HepG2 (cell line): ENCODE data around the gene ZNF451. TPM values are rescaled to one million over a fixed set of nuclear protein-coding genes. Genes with fewer than 3 reads are reported as not detected.

Source experiments
- ATAC-seq: fragments of 200-7000 bp; cut with Tn5 transposase; 3 replicates; pipeline ENCODE4 v1.9.1; 2020; ENCODE audit warnings: mild to moderate bottlenecking, moderate library complexity
- BruUV-seq: library from RNA; stranded (reverse); fragments of 400-500 nt; replicated peaks from 2 replicates; lab custom pipeline; 2021; lab: Mats Ljungman, UMichigan
- CTCF ChIA-PET: fragments of 300-600 bp; formaldehyde crosslinking; extraction: SDS; loops from one replicate; lab custom pipeline; 2021; ENCODE audit warnings: low total read pairs, inconsistent platforms, low intra/inter-chr PET ratio; lab: Yijun Ruan, JAX
- POLR2A ChIA-PET: fragments of 350-600 bp; sonication (Branson Sonifier 250); formaldehyde crosslinking; loops from one replicate; lab custom pipeline; 2020; ENCODE audit warnings: antibody characterized with exemption, inconsistent platforms; lab: Yijun Ruan, JAX
- DNase-seq: peaks from one replicate; pipeline ENCODE4 v3.0.0-alpha.2; 2015; ENCODE audit warnings: low spot score
- FAIRE-seq: peaks from 3 replicates; lab custom pipeline; 2011; peaks lifted over from hg19 to GRCh38; lab: Jason Lieb, UNC
- H2AFZ ChIP-seq: one replicate; pipeline ENCODE4 v1.6.1; 2011; ENCODE audit warnings: low read length, inconsistent platforms
- H3K27ac ChIP-seq: fragments of 300-600 bp; 3 replicates; pipeline ENCODE4 v1.8.0; 2011; ENCODE audit warnings: mixed run types, mild to moderate bottlenecking, mixed read lengths, low read length, inconsistent platforms; ENCODE audit not compliant: insufficient read depth; ENCODE audit errors: extremely low read length
- H3K27me3 ChIP-seq, 2 experiments: fragments of 200-600 bp in 1 of 2; 2 replicates in 1 of 2; 3 replicates in 1 of 2; pipeline versions ENCODE4 v1.6.0 to v1.8.0; 2011; ENCODE audit warnings: low read length in 2 of 2, mild to moderate bottlenecking in 2 of 2, moderate library complexity in 2 of 2, inconsistent platforms in 1 of 2; ENCODE audit not compliant: insufficient read depth in 2 of 2, control insufficient read depth in 1 of 2
- H3K36me3 ChIP-seq, 2 experiments: fragments of 200-600 bp in 1 of 2; replicated peaks in 1 of 2; 2 replicates in 1 of 2; 3 replicates in 1 of 2; pipeline versions ENCODE4 v1.5.1 to v1.8.0; 2011; ENCODE audit warnings: low read length in 2 of 2, inconsistent platforms in 1 of 2; ENCODE audit not compliant: insufficient read depth in 2 of 2, control insufficient read depth in 1 of 2
- H3K4me1 ChIP-seq: 2 replicates; pipeline ENCODE4 v1.5.1; 2012; ENCODE audit warnings: low read length, inconsistent platforms; ENCODE audit not compliant: insufficient read depth
- H3K4me2 ChIP-seq: 2 replicates; pipeline ENCODE4 v1.6.0; 2011; ENCODE audit warnings: low read depth, low read length, inconsistent platforms
- H3K4me3 ChIP-seq, 3 experiments: fragments of 200-600 bp in 1 of 3; sonication (generic), shearing (Covaris generic) in 1 of 3; replicated peaks in 1 of 3; 2 replicates each; pipeline ENCODE4 v1.5.1; 2011 to 2016; ENCODE audit warnings: low read length in 3 of 3, inconsistent platforms in 2 of 3, low read depth in 2 of 3, mild to moderate bottlenecking in 2 of 3, control low read depth in 1 of 3, mixed read lengths in 1 of 3; ENCODE audit not compliant: insufficient read depth in 1 of 3
- H3K79me2 ChIP-seq: one replicate; pipeline ENCODE4 v1.6.1; 2011; ENCODE audit warnings: low read length, inconsistent platforms; ENCODE audit not compliant: insufficient read depth
- H3K9ac ChIP-seq: 2 replicates; pipeline ENCODE4 v1.6.0; 2011; ENCODE audit warnings: mild to moderate bottlenecking, low read depth, low read length, inconsistent platforms; ENCODE audit not compliant: insufficient read depth
- H3K9me3 ChIP-seq: 2 replicates; pipeline ENCODE4 v1.5.1; 2012; ENCODE audit warnings: mild to moderate bottlenecking, low read length
- H4K20me1 ChIP-seq: 2 replicates; pipeline ENCODE4 v1.6.0; 2011; ENCODE audit warnings: inconsistent platforms, mild to moderate bottlenecking, low read length, moderate library complexity; ENCODE audit not compliant: insufficient read depth
- HBP1 ChIP-seq: IDR thresholded peaks from 2 replicates; pipeline ENCODE4 v1.6.1; 2016; ENCODE audit warnings: low read depth, control low read depth
- KLF12 ChIP-seq: sonication (generic); formaldehyde crosslinking; IDR thresholded peaks from 2 replicates; pipeline ENCODE4 v1.4.0; 2020; ENCODE audit warnings: missing genetic modification reagents, borderline replicate concordance
- MZF1 ChIP-seq: sonication (generic); formaldehyde crosslinking; IDR thresholded peaks from 2 replicates; pipeline ENCODE4 v1.8.1; 2023; ENCODE audit warnings: mild to moderate bottlenecking, missing genetic modification reagents, borderline replicate concordance
- NBN ChIP-seq: fragments of 450-650 bp; conservative IDR thresholded peaks from 2 replicates; pipeline ENCODE4 v1.6.1; 2017
- POLR2A ChIP-seq, 2 experiments: IDR thresholded peaks; 2 replicates each; pipeline ENCODE4 v1.6.1; 2011; ENCODE audit warnings: low read depth in 2 of 2, low read length in 2 of 2, mild to moderate bottlenecking in 1 of 2, moderate library complexity in 1 of 2; ENCODE audit not compliant: insufficient read depth in 1 of 2
- STAT5B ChIP-seq: sonication (generic); formaldehyde crosslinking; IDR thresholded peaks from 2 replicates; pipeline ENCODE4 v1.4.0; 2020; ENCODE audit warnings: missing genetic modification reagents
- ZNF101 ChIP-seq: sonication (generic); formaldehyde crosslinking; IDR thresholded peaks from 2 replicates; pipeline ENCODE4 v1.4.0; 2020; ENCODE audit warnings: mild to moderate bottlenecking, low read depth, missing genetic modification reagents, borderline replicate concordance
- ZNF331 ChIP-seq: sonication (generic); formaldehyde crosslinking; IDR thresholded peaks from 2 replicates; pipeline ENCODE4 v1.4.0; 2020; ENCODE audit warnings: missing genetic modification reagents
- WGBS: methylation state at CpG from one replicate; pipeline ENCODE4 v1.1.6; 2017; ENCODE audit warnings: low lambda C conversion rate; 5-methylcytosine and 5-hydroxymethylcytosine counted together
- in situ Hi-C: cut with HindIII; loops from 2 replicates; pipeline ENCODE4 v1.10.0; 2017; ENCODE audit warnings: low pct_unique_long_range_greater_than_20kb; ENCODE audit not compliant: extremely low pct_ligation_motif_present
- intact Hi-C: fragments of 100-400 bp; cut with micrococcal nuclease; formaldehyde crosslinking; loops from one replicate; pipeline ENCODE4 v1.10.0; 2022; ENCODE audit not compliant: unreplicated experiment
- polyA plus RNA-seq, 8 experiments: library from polyadenylated mRNA; depleted of rRNA in 3 of 8; stranded (reverse) in 7 of 8; unstranded in 1 of 8; fragments of >200 nt; fragmentation: Illumina TruSeq in 4 of 8; extraction: Trizol in 4 of 8; gene quantifications; 2 replicates each; pipeline versions ENCODE4 v1.2.1 to v1.2.3, GENCODE V29; 2011 to 2016; ENCODE audit warnings: low read depth in 4 of 8, missing spikeins in 1 of 8, mixed read lengths in 1 of 8; ENCODE audit not compliant: insufficient read depth in 1 of 8
- total RNA-seq, 5 experiments: library from RNA; depleted of rRNA; stranded (reverse); fragments of >200 nt; fragmentation: Illumina TruSeq; extraction: Trizol; gene quantifications; 2 replicates each; pipeline ENCODE4 v1.2.3, GENCODE V29; 2016; ENCODE audit warnings: low read depth in 1 of 5
- TF ChIP-seq, protein P1 (sequence below): IDR thresholded peaks from 2 replicates; pipeline ENCODE4 v1.6.1; 2018; ENCODE audit warnings: missing genetic modification reagents
- TF ChIP-seq, protein P2 (sequence below): sonication (generic); formaldehyde crosslinking; IDR thresholded peaks from 2 replicates; pipeline ENCODE4 v1.9.0; 2022; ENCODE audit warnings: missing genetic modification reagents, mild to moderate bottlenecking, borderline replicate concordance
- TF ChIP-seq, protein P3 (sequence below): sonication (generic); formaldehyde crosslinking; IDR thresholded peaks from 2 replicates; pipeline ENCODE4 v1.4.0; 2020; ENCODE audit warnings: low read depth, missing genetic modification reagents
- TF ChIP-seq, protein P4 (sequence below): sonication (generic); formaldehyde crosslinking; conservative IDR thresholded peaks from 2 replicates; pipeline ENCODE4 v1.8.0; 2022; ENCODE audit warnings: low read depth, missing genetic modification reagents

ZNF451 gene
- total and polyA plus RNA-seq, 2 of the 13 experiments (the other 11 are each of a cell fraction or from before 2014, with no cell fraction given), result 32.1 to 65.7 TPM

- CTCF ChIA-PET, result no interaction called here
- Histone ChIP-seq H3K4me2 (no peak overlapping the region), H3K36me3 (peaks cover 6 to 53% of the 10 kb centered on the region in 2 experiments), H3K4me3 (no peak overlapping the region), H3K9ac (no peak overlapping the region), H3K4me1 (peaks cover 4% of the 10 kb centered on the region), H4K20me1 (no peaks in the 10 kb centered on the region), H3K79me2 (no peaks in the 10 kb centered on the region), H3K9me3 (no peaks in the 10 kb centered on the region), H3K27me3 (no peaks in the 10 kb centered on the region), H2AFZ (no peak overlapping the region), H3K27ac (no peak overlapping the region)
- FAIRE-seq (no peak), ATAC-seq (no peak), DNase-seq (no peak)
- no TSS peak for BruUV-seq
- POLR2A ChIA-PET, result no interaction called here
- TF ChIP-seq, protein P1, sequence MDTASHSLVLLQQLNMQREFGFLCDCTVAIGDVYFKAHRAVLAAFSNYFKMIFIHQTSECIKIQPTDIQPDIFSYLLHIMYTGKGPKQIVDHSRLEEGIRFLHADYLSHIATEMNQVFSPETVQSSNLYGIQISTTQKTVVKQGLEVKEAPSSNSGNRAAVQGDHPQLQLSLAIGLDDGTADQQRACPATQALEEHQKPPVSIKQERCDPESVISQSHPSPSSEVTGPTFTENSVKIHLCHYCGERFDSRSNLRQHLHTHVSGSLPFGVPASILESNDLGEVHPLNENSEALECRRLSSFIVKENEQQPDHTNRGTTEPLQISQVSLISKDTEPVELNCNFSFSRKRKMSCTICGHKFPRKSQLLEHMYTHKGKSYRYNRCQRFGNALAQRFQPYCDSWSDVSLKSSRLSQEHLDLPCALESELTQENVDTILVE (CRISPR knock-in tag), result no peak
- no peak for TF ChIP-seq STAT5B (CRISPR knock-in tag)
- TF ChIP-seq, protein P2, sequence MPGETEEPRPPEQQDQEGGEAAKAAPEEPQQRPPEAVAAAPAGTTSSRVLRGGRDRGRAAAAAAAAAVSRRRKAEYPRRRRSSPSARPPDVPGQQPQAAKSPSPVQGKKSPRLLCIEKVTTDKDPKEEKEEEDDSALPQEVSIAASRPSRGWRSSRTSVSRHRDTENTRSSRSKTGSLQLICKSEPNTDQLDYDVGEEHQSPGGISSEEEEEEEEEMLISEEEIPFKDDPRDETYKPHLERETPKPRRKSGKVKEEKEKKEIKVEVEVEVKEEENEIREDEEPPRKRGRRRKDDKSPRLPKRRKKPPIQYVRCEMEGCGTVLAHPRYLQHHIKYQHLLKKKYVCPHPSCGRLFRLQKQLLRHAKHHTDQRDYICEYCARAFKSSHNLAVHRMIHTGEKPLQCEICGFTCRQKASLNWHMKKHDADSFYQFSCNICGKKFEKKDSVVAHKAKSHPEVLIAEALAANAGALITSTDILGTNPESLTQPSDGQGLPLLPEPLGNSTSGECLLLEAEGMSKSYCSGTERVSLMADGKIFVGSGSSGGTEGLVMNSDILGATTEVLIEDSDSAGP, result no peak
- no peak for TF ChIP-seq ZNF101 (CRISPR knock-in tag)
- no peak for TF ChIP-seq POLR2A (IDR thresholded peaks at IDR 0.05; ENCODE audit: insufficient read depth in 1 of 2, low read depth in 2 of 2, low read length in 2 of 2)
- TF ChIP-seq, protein P3, sequence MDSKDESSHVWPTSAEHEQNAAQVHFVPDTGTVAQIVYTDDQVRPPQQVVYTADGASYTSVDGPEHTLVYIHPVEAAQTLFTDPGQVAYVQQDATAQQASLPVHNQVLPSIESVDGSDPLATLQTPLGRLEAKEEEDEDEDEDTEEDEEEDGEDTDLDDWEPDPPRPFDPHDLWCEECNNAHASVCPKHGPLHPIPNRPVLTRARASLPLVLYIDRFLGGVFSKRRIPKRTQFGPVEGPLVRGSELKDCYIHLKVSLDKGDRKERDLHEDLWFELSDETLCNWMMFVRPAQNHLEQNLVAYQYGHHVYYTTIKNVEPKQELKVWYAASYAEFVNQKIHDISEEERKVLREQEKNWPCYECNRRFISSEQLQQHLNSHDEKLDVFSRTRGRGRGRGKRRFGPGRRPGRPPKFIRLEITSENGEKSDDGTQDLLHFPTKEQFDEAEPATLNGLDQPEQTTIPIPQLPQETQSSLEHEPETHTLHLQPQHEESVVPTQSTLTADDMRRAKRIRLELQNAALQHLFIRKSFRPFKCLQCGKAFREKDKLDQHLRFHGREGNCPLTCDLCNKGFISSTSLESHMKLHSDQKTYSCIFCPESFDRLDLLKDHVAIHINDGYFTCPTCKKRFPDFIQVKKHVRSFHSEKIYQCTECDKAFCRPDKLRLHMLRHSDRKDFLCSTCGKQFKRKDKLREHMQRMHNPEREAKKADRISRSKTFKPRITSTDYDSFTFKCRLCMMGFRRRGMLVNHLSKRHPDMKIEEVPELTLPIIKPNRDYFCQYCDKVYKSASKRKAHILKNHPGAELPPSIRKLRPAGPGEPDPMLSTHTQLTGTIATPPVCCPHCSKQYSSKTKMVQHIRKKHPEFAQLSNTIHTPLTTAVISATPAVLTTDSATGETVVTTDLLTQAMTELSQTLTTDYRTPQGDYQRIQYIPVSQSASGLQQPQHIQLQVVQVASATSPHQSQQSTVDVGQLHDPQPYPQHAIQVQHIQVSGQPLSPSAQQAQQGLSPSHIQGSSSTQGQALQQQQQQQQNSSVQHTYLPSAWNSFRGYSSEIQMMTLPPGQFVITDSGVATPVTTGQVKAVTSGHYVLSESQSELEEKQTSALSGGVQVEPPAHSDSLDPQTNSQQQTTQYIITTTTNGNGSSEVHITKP (CRISPR knock-in tag), result no peak
- no peak for TF ChIP-seq NBN
- no peak for TF ChIP-seq KLF12 (CRISPR knock-in tag)
- no peak for TF ChIP-seq ZNF331 (CRISPR knock-in tag)
- TF ChIP-seq, protein P4, sequence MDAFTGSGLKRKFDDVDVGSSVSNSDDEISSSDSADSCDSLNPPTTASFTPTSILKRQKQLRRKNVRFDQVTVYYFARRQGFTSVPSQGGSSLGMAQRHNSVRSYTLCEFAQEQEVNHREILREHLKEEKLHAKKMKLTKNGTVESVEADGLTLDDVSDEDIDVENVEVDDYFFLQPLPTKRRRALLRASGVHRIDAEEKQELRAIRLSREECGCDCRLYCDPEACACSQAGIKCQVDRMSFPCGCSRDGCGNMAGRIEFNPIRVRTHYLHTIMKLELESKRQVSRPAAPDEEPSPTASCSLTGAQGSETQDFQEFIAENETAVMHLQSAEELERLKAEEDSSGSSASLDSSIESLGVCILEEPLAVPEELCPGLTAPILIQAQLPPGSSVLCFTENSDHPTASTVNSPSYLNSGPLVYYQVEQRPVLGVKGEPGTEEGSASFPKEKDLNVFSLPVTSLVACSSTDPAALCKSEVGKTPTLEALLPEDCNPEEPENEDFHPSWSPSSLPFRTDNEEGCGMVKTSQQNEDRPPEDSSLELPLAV (CRISPR knock-in tag), result no peak
- TF ChIP-seq MZF1 (CRISPR knock-in tag), result no peak
- no peak for TF ChIP-seq HBP1 (CRISPR knock-in tag)
- WGBS, result 91% methylated on average over 1 of the region's 1 CpG
- in situ Hi-C loops (no loop called here), intact Hi-C loops (no loop called here)
These were observed 45.9 kb downstream of the ZNF451 start for GRCh38 chr6:57135885-57136284.
